T-helper 1 cell treated with Interleukin-12 subunit alpha and Interleukin-12 subunit beta and Interleukin-4 antibody, amounts not matched to agents 30 ng/mL and 1 ng/mL, for 36 hours (primary cell): Measurements from ENCODE around the gene PIP4K2B. TPM values are rescaled to one million over a fixed set of nuclear protein-coding genes. Genes with fewer than 3 reads are reported as not detected.
"Not testable (repeated sequence)": the region's sequence is repeated elsewhere in the genome, so short reads cannot be mapped to it uniquely, and the experiment has no call there.

Source experiments
- intact Hi-C: fragments of 100-400 bp; cut with micrococcal nuclease; formaldehyde crosslinking; loops from one replicate; pipeline ENCODE4 v1.15.1; 2024
- total RNA-seq: library from RNA; stranded (reverse); gene quantifications from 2 replicates; pipeline ENCODE4 v1.2.3, GENCODE V29; 2022

PIP4K2B gene
- 40.7 and 44.1 TPM in 2 replicates for total RNA-seq

- intact Hi-C loops = loop anchor here (1.0 to 2.0 kb wide), 7 partner anchors 26 to 353 kb away; partner anchors contain the start of genes CWC25, PSMB3 and RPL23
Measured at GRCh38 chr17:38799501-38800236, at the start of gene PIP4K2B. PIP4K2B (minus strand) TSS chr17:38799556; CDS start chr17:38799424, 132 bp downstream.

GRCh38 chr17:38848557-38848891, 49.2 kb upstream of the PIP4K2B start:
- intact Hi-C loops = no loop called here

- intact Hi-C loops = no loop called here
Measured at GRCh38 chr17:38844261-38844757, 45.0 kb upstream of the PIP4K2B start.

GRCh38 chr17:38825762-38826247, 26.4 kb upstream of the PIP4K2B start:
- intact Hi-C loops = loop anchor here (1.0 kb wide), 5 partner anchors 26 to 74 kb away; partner anchors contain the start of genes PSMB3 and RPL23

- intact Hi-C loops = loop anchor here (1.0 kb wide), 5 partner anchors 25 to 73 kb away; partner anchors contain the start of genes PSMB3 and RPL23
Measured at GRCh38 chr17:38824899-38825761, 25.8 kb upstream of the PIP4K2B start, which contains the start of gene CWC25. CWC25 (minus strand) TSS chr17:38825321; CDS start chr17:38825183, 138 bp downstream.

GRCh38 chr17:38815576-38816193, 16.3 kb upstream of the PIP4K2B start:
- intact Hi-C loops = no loop called here

- intact Hi-C loops = no loop called here
Measured at GRCh38 chr17:38809828-38810227, 10.5 kb upstream of the PIP4K2B start.

GRCh38 chr17:38800237-38800760, 943 bp upstream of the PIP4K2B start:
- intact Hi-C loops = loop anchor here (1.0 kb wide), 3 partner anchors 25 to 69 kb away; partner anchors contain the start of genes CWC25 and RPL23

- intact Hi-C loops = loop anchor here (1.0 to 2.0 kb wide), 4 partner anchors 47 to 354 kb away; partner anchors contain the start of gene PSMB3
Measured at GRCh38 chr17:38798614-38799500, 499 bp downstream of the PIP4K2B start.

GRCh38 chr17:38797828-38798227, 1.5 kb downstream of the PIP4K2B start:
- intact Hi-C loops = loop anchor here (2.0 kb wide), 3 partner anchors 97 to 355 kb away; no protein-coding TSS in a partner anchor

GRCh38 chr17:38797158-38797490, 2.2 kb downstream of the PIP4K2B start:
- intact Hi-C loops = no loop called here

- intact Hi-C loops = no loop called here
Measured at GRCh38 chr17:38796451-38797157, 2.8 kb downstream of the PIP4K2B start.

- intact Hi-C loops = no loop called here
Measured at GRCh38 chr17:38794221-38794620, 5.1 kb downstream of the PIP4K2B start.

- intact Hi-C loops = no loop called here
Measured at GRCh38 chr17:38791162-38791561, 8.2 kb downstream of the PIP4K2B start.

- intact Hi-C loops = not testable (repeated sequence)
Measured at GRCh38 chr17:38790148-38790707, 9.1 kb downstream of the PIP4K2B start.

- intact Hi-C loops = no loop called here
Measured at GRCh38 chr17:38789185-38789584, 10.2 kb downstream of the PIP4K2B start.

GRCh38 chr17:38787999-38788398, 11.4 kb downstream of the PIP4K2B start:
- intact Hi-C loops = not testable (repeated sequence)

- intact Hi-C loops = no loop called here
Measured at GRCh38 chr17:38786372-38786771, 13.0 kb downstream of the PIP4K2B start.

GRCh38 chr17:38783227-38783626, 16.1 kb downstream of the PIP4K2B start:
- intact Hi-C loops = no loop called here
